ENCODE data around the gene ECM1. TPM values are rescaled to one million over a fixed set of nuclear protein-coding genes. Genes with fewer than 3 reads are reported as not detected.

The ECM1 gene
- total RNA-seq, 1 experiment from 2014 or later, result 1.4 TPM

DNA sequence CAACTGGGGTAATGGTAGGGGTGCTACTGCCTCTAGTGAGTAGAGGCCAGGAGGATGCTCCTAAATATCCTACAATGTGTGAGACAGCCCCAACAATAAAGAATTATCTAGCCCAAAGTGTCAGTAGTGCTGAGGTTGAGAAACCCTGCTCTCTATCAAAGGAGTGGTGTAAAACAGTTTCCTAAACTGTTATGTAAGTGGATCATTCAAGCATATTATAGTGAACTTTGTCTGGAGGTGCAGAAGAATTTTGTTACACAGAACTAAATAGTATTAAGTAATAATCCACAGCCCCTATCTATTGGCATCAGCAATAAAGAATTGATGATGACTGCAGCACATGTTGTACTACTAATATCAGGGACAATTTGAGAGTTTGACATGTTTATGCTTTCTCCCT, 40.9 kb upstream of the ECM1 start:
- H2BK15ac ChIP-seq (ENCODE audit: low read depth, low read length), result no peak overlapping the region
- no peaks in the 10 kb centered on the region for H4K20me1 ChIP-seq (ENCODE audit: control insufficient read depth, insufficient read depth, insufficient read length)
- H3K36me3 Mint-ChIP-seq (ENCODE audit: insufficient read depth in 1 of 3, low read depth in 3 of 3), result peaks cover 28 to 55% (median 53%) of the 10 kb centered on the region in 3 experiments
- no peak overlapping the region for H2AFZ ChIP-seq (ENCODE audit: low read length)
- H3K9me3 ChIP-seq (ENCODE audit: control insufficient read depth, low read depth, low read length), result no peaks in the 10 kb centered on the region
- H4K8ac ChIP-seq (replicated peaks; ENCODE audit: insufficient read length, low read depth, low read length), result no peak overlapping the region
- no peaks in the 10 kb centered on the region for H3K27me3 Mint-ChIP-seq (ENCODE audit: low read depth)
- H2BK5ac ChIP-seq (ENCODE audit: insufficient read length, low read length), result no peak overlapping the region
- H3K23me2 ChIP-seq (ENCODE audit: insufficient read length, low read depth, low read length, poor library complexity, severe bottlenecking), result no peaks in the 10 kb centered on the region
- H3K56ac ChIP-seq (ENCODE audit: insufficient read length, low read depth, low read length), result no peak overlapping the region
- DNase-seq, result no peak
- H3K4me1 ChIP-seq (ENCODE audit: insufficient read depth, low read length), result no peaks in the 10 kb centered on the region
- H3K4me2 ChIP-seq (ENCODE audit: insufficient read depth, insufficient read length, low read length), result no peak overlapping the region
- H3T11ph ChIP-seq (ENCODE audit: low read length), result no peak overlapping the region
- H3K79me2 ChIP-seq (ENCODE audit: insufficient read depth, low read length), result no peaks in the 10 kb centered on the region
- no peak overlapping the region for H3K23ac ChIP-seq (ENCODE audit: insufficient read length, low read depth, low read length)
- no peak overlapping the region; a peak in 1 of 5 replicates for H3K4me3 Mint-ChIP-seq
- no peaks in the 10 kb centered on the region for H3K9me3 Mint-ChIP-seq
- no peak overlapping the region for H2AK5ac ChIP-seq (ENCODE audit: insufficient read length, low read length)
- no peak overlapping the region for H3K18ac ChIP-seq (ENCODE audit: insufficient read length, low read depth, low read length)
- H4K91ac ChIP-seq (ENCODE audit: insufficient read length, low read depth, low read length), result no peak overlapping the region
- H3K9ac ChIP-seq (ENCODE audit: extremely low read depth, insufficient read length, low read length), result no peak overlapping the region
- no peak overlapping the region for H3K27ac Mint-ChIP-seq
- TF ChIP-seq, protein P1, sequence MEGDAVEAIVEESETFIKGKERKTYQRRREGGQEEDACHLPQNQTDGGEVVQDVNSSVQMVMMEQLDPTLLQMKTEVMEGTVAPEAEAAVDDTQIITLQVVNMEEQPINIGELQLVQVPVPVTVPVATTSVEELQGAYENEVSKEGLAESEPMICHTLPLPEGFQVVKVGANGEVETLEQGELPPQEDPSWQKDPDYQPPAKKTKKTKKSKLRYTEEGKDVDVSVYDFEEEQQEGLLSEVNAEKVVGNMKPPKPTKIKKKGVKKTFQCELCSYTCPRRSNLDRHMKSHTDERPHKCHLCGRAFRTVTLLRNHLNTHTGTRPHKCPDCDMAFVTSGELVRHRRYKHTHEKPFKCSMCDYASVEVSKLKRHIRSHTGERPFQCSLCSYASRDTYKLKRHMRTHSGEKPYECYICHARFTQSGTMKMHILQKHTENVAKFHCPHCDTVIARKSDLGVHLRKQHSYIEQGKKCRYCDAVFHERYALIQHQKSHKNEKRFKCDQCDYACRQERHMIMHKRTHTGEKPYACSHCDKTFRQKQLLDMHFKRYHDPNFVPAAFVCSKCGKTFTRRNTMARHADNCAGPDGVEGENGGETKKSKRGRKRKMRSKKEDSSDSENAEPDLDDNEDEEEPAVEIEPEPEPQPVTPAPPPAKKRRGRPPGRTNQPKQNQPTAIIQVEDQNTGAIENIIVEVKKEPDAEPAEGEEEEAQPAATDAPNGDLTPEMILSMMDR (conservative IDR thresholded peaks at IDR 0.05), result no peak
- H2BK20ac ChIP-seq (ENCODE audit: low read depth, low read length, poor library complexity, severe bottlenecking), result no peak overlapping the region
- H3K79me1 ChIP-seq (ENCODE audit: insufficient read depth, low read depth, low read length, poor library complexity, severe bottlenecking), result no peaks in the 10 kb centered on the region
- H3K4me1 Mint-ChIP-seq, result peaks cover 5% of the 10 kb centered on the region in 2 experiments; a peak in 3 of 4 replicates
- no peak overlapping the region for H3K14ac ChIP-seq (ENCODE audit: insufficient read depth, low read length)
- H4K5ac ChIP-seq (ENCODE audit: insufficient read length, low read depth, low read length), result no peak overlapping the region
- no peaks in the 10 kb centered on the region for H3K27me3 ChIP-seq (ENCODE audit: insufficient read depth, low read length)
- no peak overlapping the region for H3K27ac ChIP-seq (ENCODE audit: insufficient read length, low read depth, low read length)
- H2BK12ac ChIP-seq (ENCODE audit: insufficient read length, low read depth, low read length), result no peak overlapping the region
- no peak overlapping the region for H3K4ac ChIP-seq (ENCODE audit: low read depth, low read length)
- no peak overlapping the region for H2BK120ac ChIP-seq (ENCODE audit: low read depth, low read length, poor library complexity, severe bottlenecking)

Data from H9 (cell line).